Body of pancreas (tissue), 4 donors: ENCODE results near the gene GPX7. TPM values are rescaled to one million over a fixed set of nuclear protein-coding genes. Genes with fewer than 3 reads are reported as not detected.

Experiments used
- ATAC-seq: fragments of 150-250 bp; one replicate; pipeline ENCODE4 v1.9.1; 2016
- DNase-seq, 4 donors: peaks; one replicate each; pipeline ENCODE4 v3.0.0-alpha.2; 2019
- H3K27ac ChIP-seq, 4 donors: fragments of 200-600 bp; sonication (generic); 1 replicate in 3 of 4; 2 replicates in 1 of 4; pipeline versions ENCODE4 v1.5.1 to v1.6.1; 2016 to 2019; ENCODE audit warnings: mild to moderate bottlenecking in 1 of 4, mixed read lengths in 1 of 4, moderate library complexity in 1 of 4
- H3K27me3 ChIP-seq, 2 donors: fragments of 200-600 bp; sonication (generic); one replicate each; pipeline ENCODE4 v1.6.0; 2016; ENCODE audit warnings: mild to moderate bottlenecking in 1 of 2
- H3K36me3 ChIP-seq, 2 donors: fragments of 200-600 bp; sonication (generic); replicated peaks in 1 of 2; 2 replicates each; pipeline ENCODE4 v1.5.1; 2016; ENCODE audit warnings: low read depth in 2 of 2; ENCODE audit not compliant: insufficient read depth in 1 of 2
- H3K4me1 ChIP-seq: fragments of 200-600 bp; sonication (generic); one replicate; pipeline ENCODE4 v1.6.0; 2016
- H3K4me3 ChIP-seq, 2 donors: fragments of 200-600 bp; sonication (generic); 1 replicate in 1 of 2; 2 replicates in 1 of 2; pipeline ENCODE4 v1.5.1; 2016 to 2019
- H3K9me3 ChIP-seq, 3 donors: fragments of 200-600 bp; sonication (generic); 1 replicate in 2 of 3; 2 replicates in 1 of 3; pipeline ENCODE4 v1.5.1; 2016
- POLR2A ChIP-seq, 3 donors: fragments of 450-650 bp; IDR thresholded peaks; one replicate each; pipeline ENCODE4 v1.6.1; 2016; ENCODE audit warnings: antibody characterized with exemption in 3 of 3, mild to moderate bottlenecking in 2 of 3
- WGBS, 2 donors: methylation state at CpG; one replicate each; pipeline ENCODE4 v1.1.5; 2017; 5-methylcytosine and 5-hydroxymethylcytosine counted together
- intact Hi-C: fragments of 100-400 bp; cut with DNase I; formaldehyde crosslinking; loops from one replicate; pipeline ENCODE4 v1.15.1; 2023
- total RNA-seq, 2 donors: library from RNA; depleted of rRNA; stranded (reverse); fragments of >200 nt; gene quantifications; one replicate each; pipeline ENCODE4 v1.1.0, GENCODE V29; 2016
- TF ChIP-seq, protein P1 (sequence below), 7 experiments: fragments of 450-650 bp in 4 of 7; fragments of 200-600 bp in 3 of 7; sonication (generic) in 3 of 7; IDR thresholded peaks; one replicate each; pipeline ENCODE4 v1.5.1; 2016 to 2019; ENCODE audit warnings: antibody characterized with exemption in 7 of 7

The GPX7 gene
- total RNA-seq, 2 donors from 2014 or later = 9.6 to 22.1 TPM

DNA sequence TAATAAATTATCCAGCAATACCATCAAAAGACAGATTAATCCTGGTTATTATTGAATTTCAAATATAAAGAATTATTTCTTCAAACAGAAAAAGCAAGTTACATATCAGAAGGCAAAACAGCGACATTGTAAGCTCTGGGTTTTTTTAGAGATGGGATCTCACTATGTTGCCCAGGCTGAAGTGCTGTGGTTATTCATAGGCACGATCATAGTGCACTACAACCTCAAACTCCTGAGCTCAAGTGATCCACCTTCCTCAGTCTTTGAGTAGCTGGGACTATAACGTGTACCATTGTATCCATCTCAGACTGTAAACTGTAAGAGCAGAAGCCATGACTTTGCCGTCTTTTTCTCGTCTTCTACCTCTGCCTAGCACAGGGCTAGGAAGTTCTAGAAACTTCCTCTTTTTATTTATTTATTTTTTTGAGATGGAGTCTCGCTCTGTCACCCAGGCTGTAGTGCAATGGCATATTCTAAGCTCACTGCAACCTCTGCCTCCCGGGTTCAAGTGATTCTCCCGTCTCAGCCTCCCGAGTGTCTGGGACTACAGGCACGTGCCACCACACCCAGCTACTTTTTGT lies 20.0 kb upstream of the GPX7 start:
- intact Hi-C loops = no loop called here
- Histone ChIP-seq H3K27ac (no peak overlapping the region), H3K4me1 (peaks cover 7% of the 10 kb centered on the region), H3K4me3 (no peak overlapping the region), H3K9me3 (no peaks in the 10 kb centered on the region), H3K36me3 (no peaks in the 10 kb centered on the region), H3K27me3 (no peaks in the 10 kb centered on the region)
- TF ChIP-seq POLR2A (IDR thresholded peaks at IDR 0.05) = no peak
- TF ChIP-seq, protein P1, sequence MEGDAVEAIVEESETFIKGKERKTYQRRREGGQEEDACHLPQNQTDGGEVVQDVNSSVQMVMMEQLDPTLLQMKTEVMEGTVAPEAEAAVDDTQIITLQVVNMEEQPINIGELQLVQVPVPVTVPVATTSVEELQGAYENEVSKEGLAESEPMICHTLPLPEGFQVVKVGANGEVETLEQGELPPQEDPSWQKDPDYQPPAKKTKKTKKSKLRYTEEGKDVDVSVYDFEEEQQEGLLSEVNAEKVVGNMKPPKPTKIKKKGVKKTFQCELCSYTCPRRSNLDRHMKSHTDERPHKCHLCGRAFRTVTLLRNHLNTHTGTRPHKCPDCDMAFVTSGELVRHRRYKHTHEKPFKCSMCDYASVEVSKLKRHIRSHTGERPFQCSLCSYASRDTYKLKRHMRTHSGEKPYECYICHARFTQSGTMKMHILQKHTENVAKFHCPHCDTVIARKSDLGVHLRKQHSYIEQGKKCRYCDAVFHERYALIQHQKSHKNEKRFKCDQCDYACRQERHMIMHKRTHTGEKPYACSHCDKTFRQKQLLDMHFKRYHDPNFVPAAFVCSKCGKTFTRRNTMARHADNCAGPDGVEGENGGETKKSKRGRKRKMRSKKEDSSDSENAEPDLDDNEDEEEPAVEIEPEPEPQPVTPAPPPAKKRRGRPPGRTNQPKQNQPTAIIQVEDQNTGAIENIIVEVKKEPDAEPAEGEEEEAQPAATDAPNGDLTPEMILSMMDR (IDR thresholded peaks at IDR 0.05) = no peak
- WGBS, 2 donors = 90 to 92% methylated on average over 10 of the region's 10 CpGs
- DNase-seq (no peak), ATAC-seq (no peak)

DNA sequence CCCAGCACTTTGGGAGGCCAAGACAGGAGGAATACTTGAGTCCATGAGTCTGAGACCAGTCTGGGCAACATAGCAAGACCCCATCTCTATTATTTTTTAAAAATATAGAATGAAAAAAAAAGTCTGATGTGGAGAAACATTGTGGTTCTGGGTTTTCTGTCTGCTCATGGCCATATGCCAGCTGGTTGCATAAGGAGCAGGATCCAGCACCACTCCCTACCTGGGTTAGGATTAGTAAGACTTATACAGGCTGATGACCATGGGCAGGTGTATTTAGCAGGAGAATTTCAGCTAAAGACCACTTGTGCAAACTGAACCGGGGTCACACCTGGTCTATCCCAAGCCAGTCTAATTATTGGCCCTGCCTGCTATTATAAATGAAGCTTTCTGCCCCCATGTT lies 16.7 kb upstream of the GPX7 start:
- Histone ChIP-seq H3K9me3 (no peaks in the 10 kb centered on the region), H3K27ac (no peak overlapping the region), H3K27me3 (no peaks in the 10 kb centered on the region), H3K36me3 (no peaks in the 10 kb centered on the region), H3K4me1 (no peaks in the 10 kb centered on the region), H3K4me3 (no peak overlapping the region)
- ATAC-seq = no peak
- intact Hi-C loops = no loop called here
- TF ChIP-seq POLR2A (IDR thresholded peaks at IDR 0.05) = no peak
- TF ChIP-seq, protein P1 (IDR thresholded peaks at IDR 0.05) = no peak
- DNase-seq = no peak
- WGBS, 2 donors = 22 to 30% methylated on average over 1 of the region's 1 CpG

DNA sequence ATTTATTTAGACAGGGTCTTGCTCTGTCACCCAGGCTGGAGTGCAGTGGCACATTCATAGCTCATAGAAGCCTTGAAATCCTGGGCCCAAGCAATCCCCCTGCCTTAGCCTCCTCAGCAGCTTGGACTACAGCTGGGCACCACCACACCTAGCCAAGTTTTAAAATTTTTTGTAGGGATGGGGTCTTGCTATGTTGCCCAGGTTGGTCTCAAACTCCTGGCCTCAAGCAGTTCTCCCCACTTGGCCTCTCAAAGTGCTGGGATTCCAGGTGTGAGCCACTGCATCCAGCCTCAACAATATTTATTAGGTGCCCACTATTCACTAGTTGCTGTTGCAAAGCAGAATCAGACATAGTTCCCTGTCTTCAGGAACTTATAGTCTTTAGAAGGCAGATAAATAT lies 14.1 kb upstream of the GPX7 start:
- Histone ChIP-seq H3K27me3 (no peaks in the 10 kb centered on the region), H3K4me3 (no peak overlapping the region), H3K36me3 (no peaks in the 10 kb centered on the region), H3K27ac (no peak overlapping the region), H3K4me1 (no peaks in the 10 kb centered on the region), H3K9me3 (no peaks in the 10 kb centered on the region)
- no peak for TF ChIP-seq POLR2A (IDR thresholded peaks at IDR 0.05)
- TF ChIP-seq, protein P1 (IDR thresholded peaks at IDR 0.05) = no peak
- no peak for DNase-seq
- intact Hi-C loops = no loop called here
- no peak for ATAC-seq

DNA sequence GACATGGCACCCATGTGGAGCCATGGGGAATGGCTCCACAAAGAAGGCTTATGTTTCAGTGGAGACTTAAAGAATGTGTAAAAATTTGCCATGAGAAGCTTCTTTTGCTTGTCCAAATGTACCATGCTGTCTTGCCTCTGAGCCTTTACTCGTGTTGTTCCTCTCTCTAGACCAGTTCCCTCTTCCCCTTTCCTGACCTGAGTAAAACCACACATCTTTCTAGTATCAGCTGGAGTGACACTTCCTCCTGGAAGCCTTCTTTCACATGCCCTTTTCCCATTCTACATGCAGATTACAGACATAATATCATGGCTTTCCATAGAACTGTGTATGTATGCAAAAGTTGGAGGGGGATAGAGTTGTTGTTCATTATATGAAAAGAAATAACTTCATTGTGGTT lies 13.6 kb upstream of the GPX7 start:
- no peak for TF ChIP-seq POLR2A (IDR thresholded peaks at IDR 0.05)
- TF ChIP-seq, protein P1 (IDR thresholded peaks at IDR 0.05) = no peak
- H3K27me3 ChIP-seq = no peaks in the 10 kb centered on the region
- DNase-seq = no peak
- H3K4me3 ChIP-seq = no peak overlapping the region
- no peaks in the 10 kb centered on the region for H3K36me3 ChIP-seq
- H3K9me3 ChIP-seq = no peaks in the 10 kb centered on the region
- ATAC-seq = no peak
- H3K4me1 ChIP-seq = no peaks in the 10 kb centered on the region
- intact Hi-C loops = no loop called here
- no peak overlapping the region for H3K27ac ChIP-seq
- 36 to 48% methylated on average over 1 of the region's 1 CpG for WGBS, 2 donors

GRCh38 chr1:52590266-52590665 lies 11.9 kb upstream of the GPX7 start:
- 51 to 52% methylated on average over 6 of the region's 6 CpGs for WGBS, 2 donors
- ATAC-seq = no peak
- Histone ChIP-seq H3K4me3 (no peak overlapping the region), H3K27ac (no peak overlapping the region), H3K36me3 (no peaks in the 10 kb centered on the region), H3K9me3 (no peaks in the 10 kb centered on the region), H3K4me1 (no peaks in the 10 kb centered on the region), H3K27me3 (no peaks in the 10 kb centered on the region)
- no peak for DNase-seq
- intact Hi-C loops = no loop called here
- no peak for TF ChIP-seq POLR2A (IDR thresholded peaks at IDR 0.05)
- TF ChIP-seq, protein P1 (IDR thresholded peaks at IDR 0.05) = no peak
